Head of caudate nucleus (tissue), 42 donors: ENCODE data around the gene EQTN.

Experiments
- DNase-seq, 42 donors: peaks; one replicate each; pipeline versions ENCODE4 v3.0.0 to v3.0.0-alpha.2; 2020 to 2021; ENCODE audit warnings: mixed read lengths in 7 of 42
- intact Hi-C: fragments of 100-400 bp; cut with DNase I; formaldehyde crosslinking; loops from one replicate; pipeline ENCODE4 v1.15.0; 2022

EQTN gene

DNA sequence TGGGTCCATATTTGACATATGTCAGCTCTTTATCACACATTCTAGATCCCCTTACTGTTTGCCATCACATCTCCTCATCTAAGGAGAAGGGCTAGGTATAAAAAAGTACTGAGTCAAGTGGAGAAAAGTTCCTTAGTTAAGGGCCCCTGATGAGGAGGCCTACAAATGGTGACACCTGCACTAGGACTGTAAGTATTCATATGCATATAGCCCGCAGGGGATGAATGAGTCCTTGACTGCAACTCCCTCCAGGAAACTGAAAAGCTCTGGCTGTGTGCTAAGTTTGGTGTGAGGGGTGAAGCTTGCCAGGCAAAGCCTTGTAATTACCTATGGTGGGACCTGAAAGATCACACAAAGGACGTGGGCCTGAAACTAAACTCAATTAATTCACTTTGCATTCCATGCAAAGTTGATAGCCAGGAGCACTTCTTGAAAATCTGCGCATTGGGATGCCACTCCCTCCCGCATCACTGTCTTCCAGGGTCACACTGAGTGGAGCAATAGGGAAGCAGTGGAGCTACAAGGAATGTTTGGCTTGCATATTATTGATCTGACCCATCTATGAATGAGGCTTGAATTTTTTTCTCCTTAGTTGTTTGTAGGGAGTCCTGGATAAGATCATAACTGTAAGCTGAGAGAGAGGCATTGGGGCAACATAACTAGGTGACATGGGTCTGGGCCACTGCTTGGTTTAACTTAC lies 11.9 kb upstream of the EQTN start:
- DNase-seq, result no peak
- intact Hi-C loops, result no loop called here

DNA sequence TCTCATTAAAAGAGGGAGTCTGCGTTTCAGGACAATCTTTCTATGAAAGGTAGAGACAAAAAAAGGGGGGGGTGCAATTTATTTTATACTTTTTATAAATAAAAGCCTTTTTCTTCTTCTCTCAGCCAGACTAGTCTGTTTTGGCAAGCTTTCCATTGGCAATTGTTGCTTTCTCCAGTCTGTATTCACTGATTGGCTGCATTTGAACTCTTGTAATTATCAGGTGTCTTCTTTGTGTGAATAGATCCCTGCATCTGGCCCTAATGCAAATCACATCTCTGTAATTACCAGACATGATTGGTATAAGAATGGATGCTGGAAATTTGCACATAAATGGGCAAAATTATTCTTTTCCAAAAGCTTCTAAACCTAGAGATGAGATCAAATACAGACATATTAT lies 7.6 kb upstream of the EQTN start:
- DNase-seq, result no peak
- intact Hi-C loops, result no loop called here

GRCh38 chr9:27303219-27303618 lies 6.3 kb upstream of the EQTN start:
- no peak for DNase-seq
- intact Hi-C loops, result no loop called here

GRCh38 chr9:27293996-27294395 lies 3.0 kb downstream of the EQTN start:
- intact Hi-C loops, result no loop called here
- DNase-seq, result no peak

GRCh38 chr9:27292659-27293405 lies 4.1 kb downstream of the EQTN start:
- intact Hi-C loops, result no loop called here
- DNase-seq, result no peak

GRCh38 chr9:27291292-27291691 lies 5.7 kb downstream of the EQTN start:
- intact Hi-C loops, result no loop called here
- no peak for DNase-seq

GRCh38 chr9:27282269-27282668 lies 14.7 kb downstream of the EQTN start:
- no peak for DNase-seq

DNA sequence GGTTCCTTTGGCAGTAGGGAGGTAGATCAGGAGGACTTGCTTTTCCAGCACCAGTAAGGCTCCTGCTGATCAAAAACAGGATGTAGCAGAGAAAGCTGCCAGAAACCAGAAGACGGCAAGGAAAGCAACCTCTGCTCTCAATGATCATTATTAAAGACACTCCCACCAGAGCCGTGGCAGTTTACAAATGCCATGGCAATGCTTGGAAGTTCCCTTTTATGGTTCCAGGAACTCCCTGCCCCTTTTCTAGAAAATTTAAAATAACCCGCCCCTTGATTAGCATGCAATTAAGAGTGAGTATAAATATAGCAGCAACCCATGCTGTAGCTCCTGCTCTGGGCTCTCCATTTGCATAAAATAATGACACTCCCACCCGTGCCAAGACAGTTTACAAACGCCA lies 16.1 kb downstream of the EQTN start:
- no peak for DNase-seq
- intact Hi-C loops, result no loop called here

More at GRCh38 chr9:27282269-27282668, 14.7 kb downstream of the EQTN start:
- intact Hi-C loops, result no loop called here

DNA sequence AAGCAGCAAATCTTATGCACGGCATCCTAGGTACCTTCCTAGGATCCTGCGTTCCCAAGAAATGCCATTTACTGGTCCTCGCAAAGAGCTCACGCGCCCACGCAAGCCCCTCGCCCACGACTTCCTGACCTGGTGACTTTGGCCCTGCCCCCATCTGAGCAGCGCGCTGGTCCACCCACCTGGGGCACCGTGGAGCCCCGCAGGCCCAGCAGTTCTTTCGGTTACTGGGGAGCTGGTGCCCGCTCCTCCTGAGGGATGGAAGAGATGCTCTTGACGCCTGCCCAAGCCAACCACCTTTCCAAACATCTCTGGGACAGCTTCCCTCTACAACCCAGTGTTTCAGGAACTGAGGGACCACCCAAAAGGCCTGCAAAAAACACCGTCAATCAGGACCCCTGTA lies 16.7 kb downstream of the EQTN start:
- no peak for DNase-seq
- intact Hi-C loops, result no loop called here

DNA sequence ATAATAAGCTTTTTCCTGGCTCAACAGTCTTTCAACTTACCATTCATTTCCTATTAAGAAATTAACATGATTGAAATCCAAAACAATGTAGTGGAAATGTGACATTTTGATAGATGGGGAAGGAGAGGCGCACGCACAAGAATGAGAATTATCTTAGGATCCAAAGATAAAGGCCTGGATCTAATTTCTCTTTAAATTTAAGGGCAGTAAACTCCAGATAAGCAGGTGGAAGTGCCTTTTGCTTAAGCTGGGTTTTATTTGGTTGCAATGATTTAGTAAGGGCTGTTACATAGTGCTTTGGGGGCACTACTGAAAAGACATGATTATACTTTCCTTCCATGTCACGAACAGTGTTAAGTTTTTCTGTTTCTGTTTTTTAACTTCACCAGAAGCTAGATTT lies 17.3 kb downstream of the EQTN start:
- DNase-seq, result no peak
- intact Hi-C loops, result no loop called here

DNA sequence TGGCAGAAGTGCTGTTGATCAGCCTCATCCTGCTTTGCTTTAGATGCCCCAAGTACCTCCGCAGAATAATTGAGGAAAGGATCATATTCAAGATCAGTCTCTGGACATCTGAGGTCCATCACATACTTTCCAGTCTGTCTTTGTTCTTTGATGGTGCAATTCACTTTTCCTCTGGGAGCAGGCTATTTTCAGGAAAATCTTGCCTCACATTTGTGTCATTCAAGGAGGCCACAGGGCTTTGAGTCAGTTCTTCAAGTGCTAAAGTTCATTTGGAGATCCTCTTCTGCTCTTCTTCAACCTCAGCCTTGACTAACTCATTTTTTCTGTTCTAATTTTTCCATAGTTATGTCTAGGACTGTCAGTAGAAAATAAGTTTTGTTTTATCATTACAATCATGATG lies 18.6 kb downstream of the EQTN start:
- DNase-seq, result no peak
- intact Hi-C loops, result no loop called here

DNA sequence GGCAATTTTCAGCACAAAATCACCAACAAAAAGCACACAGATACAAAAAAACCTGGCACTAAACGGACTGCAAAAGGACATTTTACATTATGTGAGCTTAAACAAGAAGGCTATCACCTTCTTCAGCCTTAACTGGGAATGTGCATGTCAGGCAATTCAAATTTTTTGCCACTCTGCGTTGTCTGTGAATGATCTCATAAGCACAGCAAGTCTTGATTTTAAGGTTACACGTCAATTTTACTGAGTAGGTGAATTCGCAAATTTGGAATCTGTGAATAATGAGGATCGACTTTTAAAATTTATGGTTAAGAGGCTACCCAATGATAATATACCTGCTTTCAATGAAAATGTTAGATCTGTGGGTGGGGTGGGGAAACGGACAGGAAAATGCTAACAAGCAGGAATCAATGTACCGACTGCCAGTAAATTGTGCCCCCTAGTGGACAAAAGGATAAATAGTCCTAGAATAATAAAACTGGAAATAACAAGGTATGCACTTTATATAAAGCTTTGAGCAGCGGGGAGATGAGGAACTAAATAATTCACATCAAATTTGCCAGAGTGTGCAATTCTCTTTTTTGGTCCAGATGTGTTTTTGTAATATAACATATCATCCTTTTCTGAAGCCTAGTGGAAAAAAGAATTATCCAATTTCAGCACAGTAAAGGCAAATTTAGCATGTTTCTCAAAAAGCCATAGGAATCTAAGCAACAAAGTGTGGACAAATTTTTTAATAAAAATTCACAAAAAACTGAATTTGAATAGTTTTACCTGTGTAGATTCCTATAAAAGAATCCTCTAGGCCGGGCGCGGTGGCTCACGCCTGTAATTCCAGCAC lies 20.5 kb downstream of the EQTN start:
- peak in 17 of 42 donors; percentile 3 to 63 (median 30) for DNase-seq
- intact Hi-C loops, result no loop called here

DNA sequence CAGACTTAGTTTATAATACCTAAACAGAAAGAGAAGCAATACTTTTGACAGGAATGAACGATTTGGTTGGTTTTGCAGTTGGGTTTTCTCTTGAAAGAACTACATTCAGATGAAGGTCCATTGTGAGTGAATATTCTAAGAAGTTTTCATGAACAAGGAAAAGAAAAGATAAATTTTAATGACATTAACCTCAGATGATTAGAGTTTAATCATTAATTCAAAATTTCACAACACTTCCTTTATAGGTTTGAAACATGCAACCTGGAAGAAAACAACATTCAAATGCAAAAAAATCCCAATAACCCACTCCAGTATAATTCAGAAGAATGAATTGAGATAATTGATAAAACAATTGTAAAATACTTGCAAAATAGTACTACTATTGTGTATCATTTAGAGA lies 23.8 kb downstream of the EQTN start:
- DNase-seq, result no peak
- intact Hi-C loops, result no loop called here

DNA sequence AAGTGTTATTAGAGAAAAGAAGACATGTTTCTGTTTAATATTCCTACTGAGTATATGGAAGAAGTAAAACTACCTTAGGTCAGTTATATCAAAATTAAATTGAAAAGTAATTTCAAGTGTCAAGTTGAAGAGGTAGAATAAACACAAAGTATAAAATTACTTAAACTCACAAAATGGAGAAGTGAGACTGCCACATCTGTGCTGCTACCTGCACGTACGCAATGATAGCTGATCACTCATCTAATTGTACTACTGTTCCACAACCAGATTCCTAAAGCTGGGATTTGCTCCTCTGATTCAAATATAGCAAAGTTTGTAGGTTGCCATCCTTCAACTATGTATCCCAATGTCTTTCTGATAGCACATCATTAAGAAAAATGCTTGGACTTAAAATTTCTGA lies 24.8 kb downstream of the EQTN start:
- DNase-seq, result no peak
- intact Hi-C loops, result no loop called here

DNA sequence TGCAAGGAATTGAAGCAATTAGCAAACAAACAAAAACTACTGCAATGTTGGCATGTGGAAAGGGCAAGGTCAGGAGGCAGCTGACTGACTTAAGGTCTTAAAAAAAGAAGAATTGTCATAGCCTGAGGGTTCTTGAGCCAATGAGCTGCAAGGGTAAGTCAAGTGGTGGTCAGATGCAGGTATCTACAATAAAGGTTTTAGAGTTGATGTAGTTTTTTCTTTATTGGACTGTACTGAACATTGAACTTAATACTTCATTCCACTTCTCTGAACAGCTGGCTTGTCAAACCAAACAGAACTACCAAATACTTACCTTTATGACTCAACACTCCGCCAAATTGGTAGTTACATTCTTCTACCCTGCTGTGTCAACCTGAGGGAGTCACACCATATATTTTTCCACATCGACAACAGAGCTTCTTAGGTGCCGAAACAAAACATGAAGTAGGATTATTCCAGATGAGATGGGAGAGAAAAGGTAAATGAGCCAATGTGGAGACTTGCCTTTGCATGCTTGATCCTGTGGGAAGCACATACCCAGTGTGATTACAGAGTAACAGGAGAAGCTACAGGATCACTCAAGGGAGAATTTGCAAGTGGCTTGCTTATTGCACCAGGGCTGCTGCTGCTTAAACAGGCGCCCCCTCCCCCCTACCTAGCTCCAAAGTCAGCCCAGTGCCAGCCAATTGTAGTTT lies 35.3 kb downstream of the EQTN start:
- no peak for DNase-seq
- intact Hi-C loops, result no loop called here

GRCh38 chr9:27260789-27261516 lies 36.0 kb downstream of the EQTN start:
- intact Hi-C loops, result no loop called here
- DNase-seq, result no peak

GRCh38 chr9:27258662-27259061 lies 38.3 kb downstream of the EQTN start:
- no peak for DNase-seq
- intact Hi-C loops, result no loop called here

DNA sequence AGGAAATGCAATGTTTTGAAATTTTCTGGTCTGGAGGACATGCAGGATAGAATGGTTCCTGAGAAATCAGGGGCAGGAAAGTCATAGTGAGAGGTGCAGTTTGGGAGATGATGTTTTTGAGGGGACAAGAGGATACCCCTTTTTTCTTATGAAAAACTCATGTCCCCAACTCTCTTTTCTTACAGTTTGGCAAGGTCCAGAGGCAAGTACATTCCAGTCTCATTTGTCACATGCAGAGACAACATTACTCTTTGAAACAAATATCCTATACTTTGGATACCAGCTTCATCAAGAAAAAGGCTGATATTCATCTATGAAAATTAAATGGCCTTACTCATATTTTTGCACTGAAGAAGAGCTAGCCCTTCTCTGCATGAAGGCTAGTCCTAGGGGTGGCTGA lies 48.2 kb downstream of the EQTN start:
- intact Hi-C loops, result no loop called here
- DNase-seq, result no peak

GRCh38 chr9:27247756-27248155 lies 49.2 kb downstream of the EQTN start:
- intact Hi-C loops, result no loop called here
- DNase-seq, result peak in 36 of 42 donors; percentile 8 to 75 (median 42)
